GM12872 (cell line): ENCODE data around the gene OSGIN1.

ENCODE experiments used
- CTCF ChIP-seq: IDR thresholded peaks from 3 replicates; pipeline ENCODE4 v1.5.1; 2011; ENCODE audit warnings: low read depth, mild to moderate bottlenecking, low read length, moderate library complexity; ENCODE audit not compliant: insufficient read depth

The OSGIN1 gene

GRCh38 chr16:83929811-83930555 is 23.1 kb upstream of the OSGIN1 start:
- no peak for TF ChIP-seq CTCF

- TF ChIP-seq CTCF = no peak
These were observed 22.1 kb upstream of the OSGIN1 start for GRCh38 chr16:83930730-83931500.

- no peak for TF ChIP-seq CTCF
These were observed 21.5 kb upstream of the OSGIN1 start for GRCh38 chr16:83931556-83931955.

GRCh38 chr16:83932304-83932703 is 20.7 kb upstream of the OSGIN1 start:
- no peak for TF ChIP-seq CTCF

- no peak for TF ChIP-seq CTCF
These were observed 19.9 kb upstream of the OSGIN1 start for GRCh38 chr16:83932955-83933673.

GRCh38 chr16:83933885-83934683 is 19.0 kb upstream of the OSGIN1 start:
- no peak for TF ChIP-seq CTCF

GRCh38 chr16:83934684-83934977 is 18.4 kb upstream of the OSGIN1 start:
- TF ChIP-seq CTCF = no peak
